Amniotic epithelial cell (primary cell): ENCODE results near the gene ZNF346.

Source experiments
- DNase-seq: peaks from one replicate; pipeline ENCODE4 v3.0.0-alpha.2; 2010; ENCODE audit warnings: low read depth

The ZNF346 gene

GRCh38 chr5:177070536-177071191 is 48.2 kb downstream of the ZNF346 start:
- DNase-seq: no peak

GRCh38 chr5:177071666-177072385 is 49.3 kb downstream of the ZNF346 start:
- DNase-seq: peak; percentile 77

GRCh38 chr5:177077335-177077734 is 54.8 kb downstream of the ZNF346 start:
- peak; percentile 16 for DNase-seq

GRCh38 chr5:177079606-177080005 is 57.1 kb downstream of the ZNF346 start:
- DNase-seq: no peak

DNA sequence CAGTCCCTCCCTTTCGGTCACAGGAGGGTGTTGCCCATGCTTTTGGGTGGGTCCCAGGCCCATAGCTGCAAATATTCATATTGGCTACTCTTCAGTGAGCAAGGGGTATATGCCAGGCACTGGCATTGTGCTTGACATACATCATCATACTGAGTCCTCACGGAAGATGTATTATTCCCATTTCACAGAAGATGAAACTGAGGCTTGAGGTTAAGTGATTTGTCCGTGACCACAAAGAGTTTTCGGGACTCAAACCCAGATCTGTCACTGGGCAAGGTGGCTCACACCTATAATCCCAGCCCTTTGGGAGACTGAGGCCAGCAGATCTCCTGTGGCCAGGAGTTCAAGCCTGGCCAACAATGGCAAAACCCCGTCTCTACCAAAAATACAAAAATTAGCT is 57.8 kb downstream of the ZNF346 start:
- no peak for DNase-seq

- no peak for DNase-seq
Observed at GRCh38 chr5:177081859-177082258, 59.4 kb downstream of the ZNF346 start.

GRCh38 chr5:177083357-177083756 is 60.9 kb downstream of the ZNF346 start:
- DNase-seq: no peak

DNA sequence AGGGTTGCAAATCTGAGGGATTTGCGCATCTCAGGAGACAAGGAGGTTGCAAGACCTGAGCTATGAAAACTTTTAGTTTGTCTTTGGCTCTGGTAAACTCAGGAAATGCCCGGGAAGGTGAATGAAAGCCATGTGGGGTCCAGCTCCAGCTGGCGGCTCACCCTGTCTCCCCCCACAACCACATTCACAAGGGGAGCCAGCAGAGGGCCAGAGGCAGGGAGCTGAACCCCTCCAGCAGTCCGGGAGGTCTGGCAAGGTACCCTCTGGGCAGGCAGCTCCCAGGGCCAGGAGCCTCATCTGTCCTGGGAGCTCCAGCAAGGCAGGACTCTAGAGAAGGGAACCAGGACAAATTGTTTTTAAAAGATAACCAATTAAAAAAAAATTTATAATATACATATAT is 61.7 kb downstream of the ZNF346 start:
- DNase-seq: no peak

DNA sequence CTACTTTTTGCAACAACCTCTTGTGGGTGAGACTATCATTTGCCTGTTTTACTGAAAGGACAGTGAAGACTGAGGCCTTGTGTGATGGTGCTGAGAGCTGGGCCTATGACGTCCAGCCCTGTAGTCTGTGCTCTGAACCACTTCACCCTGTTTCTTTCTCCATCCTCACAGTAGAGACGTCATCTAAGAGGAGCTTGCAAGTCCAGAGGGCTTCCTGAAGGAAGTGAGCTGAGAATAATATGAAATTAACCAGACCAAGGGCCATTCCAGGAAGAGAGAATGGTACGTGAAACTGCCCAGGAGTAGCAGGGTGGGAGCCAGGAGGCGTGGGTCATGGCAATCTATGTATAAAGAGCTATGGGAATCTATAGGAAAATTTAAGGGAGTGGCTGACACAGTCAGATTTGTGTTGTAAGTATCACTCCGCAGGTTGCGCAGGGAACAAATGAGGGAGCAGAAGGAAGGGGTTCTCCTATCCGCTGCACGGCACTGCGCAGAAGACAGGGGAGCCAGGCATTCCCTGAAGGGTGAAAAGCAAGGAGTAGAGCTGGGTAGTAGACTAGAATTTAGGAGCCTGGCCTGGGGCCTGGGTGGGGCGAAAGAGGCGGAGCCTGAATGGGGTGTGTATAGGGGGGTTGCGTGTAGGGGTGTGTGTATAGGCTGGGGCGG is 63.6 kb downstream of the ZNF346 start:
- DNase-seq: peak; percentile 34

DNA sequence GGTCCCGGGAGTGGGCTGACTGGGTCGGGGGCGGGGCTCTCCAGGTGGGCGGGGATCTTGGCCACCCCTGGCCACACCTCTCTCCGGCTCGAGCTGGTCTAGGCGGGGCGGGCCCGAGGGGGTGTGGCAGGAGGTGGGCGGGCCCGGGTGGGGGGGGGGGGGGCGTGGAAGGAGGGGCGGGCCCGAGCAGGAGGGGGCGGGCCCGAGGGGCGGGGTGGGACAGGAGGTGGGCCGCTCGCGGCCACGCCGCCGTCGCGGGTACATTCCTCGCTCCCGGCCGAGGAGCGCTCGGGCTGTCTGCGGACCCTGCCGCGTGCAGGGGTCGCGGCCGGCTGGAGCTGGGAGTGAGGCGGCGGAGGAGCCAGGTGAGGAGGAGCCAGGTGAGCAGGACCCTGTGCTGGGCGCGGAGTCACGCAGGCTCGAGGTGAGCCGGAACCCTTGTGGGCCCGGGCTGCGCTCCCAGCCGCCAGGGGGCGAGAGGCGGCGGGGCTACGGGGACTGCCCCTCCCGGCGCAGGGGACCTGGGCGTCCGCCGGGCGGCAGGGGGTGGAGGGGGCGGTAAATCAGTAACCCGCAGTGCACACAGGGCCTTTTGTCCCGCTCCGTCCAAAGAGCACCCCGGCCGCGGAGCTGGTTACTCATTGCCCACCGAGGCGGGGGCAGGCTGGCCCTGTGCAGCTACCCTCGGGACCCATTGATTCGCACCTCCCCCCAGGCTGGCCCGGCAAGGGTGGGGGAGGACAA is 64.3 kb downstream of the ZNF346 start, which contains the start of gene FGFR4:
Gene FGFR4, plus strand, starts transcription at position 262 of the 744 bp plus-strand sequence. CDS start 2,688 bp downstream, outside the sequence.
- DNase-seq: peak; percentile 43

DNA sequence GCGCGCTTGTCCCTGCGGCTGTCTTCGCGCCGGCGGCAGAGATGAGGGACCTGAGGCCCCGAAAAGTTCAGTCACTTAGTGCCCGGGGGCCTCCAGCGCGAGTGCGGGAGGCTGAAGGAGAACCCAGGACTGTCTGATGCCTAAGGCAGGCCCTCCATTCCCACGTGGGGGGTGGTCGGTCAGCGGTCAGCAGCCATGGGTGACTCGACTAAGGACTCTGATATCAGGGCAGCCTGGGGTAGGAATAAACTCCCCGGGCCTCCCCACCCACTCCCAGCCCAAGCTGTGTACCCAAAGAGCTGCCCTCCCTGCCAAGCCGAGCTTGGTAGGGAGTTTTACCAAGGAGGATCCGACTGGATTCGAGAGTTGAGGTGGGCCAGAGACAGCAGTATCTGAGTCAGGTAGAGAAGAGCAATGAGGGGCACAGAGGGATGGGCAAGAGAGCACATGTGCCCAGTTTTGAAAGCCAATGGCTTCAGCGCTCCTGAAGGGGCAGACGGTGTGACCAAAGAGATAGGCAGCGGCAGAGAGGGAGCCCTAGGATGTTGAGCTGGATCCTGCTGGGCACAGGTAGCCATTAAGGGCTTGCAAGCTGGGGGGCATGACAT is 65.0 kb downstream of the ZNF346 start:
- no peak for DNase-seq

DNA sequence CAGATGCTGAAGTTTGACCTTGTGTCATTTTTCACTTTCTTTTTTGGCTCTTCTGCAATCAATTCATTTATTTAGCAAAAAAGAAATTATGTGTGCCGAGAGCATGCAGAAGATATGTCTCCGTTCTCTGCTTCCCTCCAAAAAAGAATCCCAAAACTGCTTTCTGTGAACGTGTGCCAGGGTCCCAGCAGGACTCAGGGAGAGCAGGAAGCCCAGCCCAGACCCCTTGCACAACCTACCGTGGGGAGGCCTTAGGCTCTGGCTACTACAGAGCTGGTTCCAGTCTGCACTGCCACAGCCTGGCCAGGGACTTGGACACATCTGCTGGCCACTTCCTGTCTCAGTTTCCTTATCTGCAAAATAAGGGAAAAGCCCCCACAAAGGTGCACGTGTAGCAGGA is 66.6 kb downstream of the ZNF346 start:
- DNase-seq: no peak

DNA sequence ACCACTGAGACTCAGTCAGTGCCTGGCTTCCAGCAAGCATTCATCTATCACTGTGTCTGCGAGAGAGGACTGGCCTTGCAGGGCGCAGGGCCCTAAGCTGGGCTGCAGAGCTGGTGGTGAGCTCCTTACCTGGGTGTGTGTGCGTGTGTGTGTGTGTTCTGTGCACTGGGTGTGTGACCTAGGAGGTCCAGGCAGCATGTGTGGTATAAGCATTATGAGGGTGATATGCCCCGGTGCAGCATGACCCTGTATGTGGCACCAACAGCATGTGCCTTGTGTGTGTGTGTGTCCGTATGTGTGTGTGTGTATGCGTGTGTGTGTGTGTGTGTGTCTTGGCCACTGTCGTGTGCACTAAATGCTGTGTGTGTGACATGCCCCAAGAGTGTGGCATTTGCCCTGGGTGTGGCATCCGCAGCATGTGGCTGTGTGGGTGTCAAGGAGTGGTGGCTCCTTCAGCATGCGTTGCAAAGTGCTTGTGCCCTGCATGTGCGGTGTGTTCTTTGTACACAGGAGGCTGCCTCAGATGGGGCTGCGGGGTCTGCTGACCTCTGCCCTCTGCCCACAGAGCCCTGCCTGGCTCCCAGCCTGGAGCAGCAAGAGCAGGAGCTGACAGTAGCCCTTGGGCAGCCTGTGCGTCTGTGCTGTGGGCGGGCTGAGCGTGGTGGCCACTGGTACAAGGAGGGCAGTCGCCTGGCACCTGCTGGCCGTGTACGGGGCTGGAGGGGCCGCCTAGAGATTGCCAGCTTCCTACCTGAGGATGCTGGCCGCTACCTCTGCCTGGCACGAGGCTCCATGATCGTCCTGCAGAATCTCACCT is 67.5 kb downstream of the ZNF346 start:
- DNase-seq: no peak

DNA sequence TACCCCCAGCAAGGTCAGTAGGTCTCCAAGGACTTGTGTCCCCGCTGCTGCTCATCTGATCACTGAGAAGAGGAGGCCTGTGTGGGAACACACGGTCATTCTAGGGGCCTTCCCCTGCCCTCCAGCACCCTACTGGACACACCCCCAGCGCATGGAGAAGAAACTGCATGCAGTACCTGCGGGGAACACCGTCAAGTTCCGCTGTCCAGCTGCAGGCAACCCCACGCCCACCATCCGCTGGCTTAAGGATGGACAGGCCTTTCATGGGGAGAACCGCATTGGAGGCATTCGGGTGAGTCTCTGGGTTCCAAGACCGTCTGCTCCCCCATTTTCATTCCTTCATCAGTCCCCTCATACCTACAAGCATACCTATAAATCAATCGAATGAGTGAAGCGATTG is 68.3 kb downstream of the ZNF346 start:
- DNase-seq: no peak

DNA sequence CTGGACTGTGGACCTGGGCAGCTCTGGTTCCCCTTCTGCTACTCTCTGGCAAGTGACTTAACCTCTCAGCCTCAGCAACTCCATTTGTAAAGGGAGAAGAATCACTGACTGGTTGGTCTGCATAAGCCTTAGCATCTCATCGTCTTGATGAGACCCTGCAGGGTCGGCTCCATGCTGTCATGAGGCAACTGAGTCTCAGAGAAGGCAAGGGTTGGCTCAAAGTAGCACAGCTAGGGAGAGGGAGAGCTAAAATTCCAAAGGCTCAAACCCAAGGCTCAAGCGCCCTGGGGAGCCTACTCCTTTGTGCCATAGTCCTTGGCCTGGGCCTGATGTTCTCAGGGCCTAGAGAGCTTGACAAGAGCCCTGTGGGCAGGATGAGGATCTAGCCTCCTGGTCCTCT is 68.7 kb downstream of the ZNF346 start:
- no peak for DNase-seq

DNA sequence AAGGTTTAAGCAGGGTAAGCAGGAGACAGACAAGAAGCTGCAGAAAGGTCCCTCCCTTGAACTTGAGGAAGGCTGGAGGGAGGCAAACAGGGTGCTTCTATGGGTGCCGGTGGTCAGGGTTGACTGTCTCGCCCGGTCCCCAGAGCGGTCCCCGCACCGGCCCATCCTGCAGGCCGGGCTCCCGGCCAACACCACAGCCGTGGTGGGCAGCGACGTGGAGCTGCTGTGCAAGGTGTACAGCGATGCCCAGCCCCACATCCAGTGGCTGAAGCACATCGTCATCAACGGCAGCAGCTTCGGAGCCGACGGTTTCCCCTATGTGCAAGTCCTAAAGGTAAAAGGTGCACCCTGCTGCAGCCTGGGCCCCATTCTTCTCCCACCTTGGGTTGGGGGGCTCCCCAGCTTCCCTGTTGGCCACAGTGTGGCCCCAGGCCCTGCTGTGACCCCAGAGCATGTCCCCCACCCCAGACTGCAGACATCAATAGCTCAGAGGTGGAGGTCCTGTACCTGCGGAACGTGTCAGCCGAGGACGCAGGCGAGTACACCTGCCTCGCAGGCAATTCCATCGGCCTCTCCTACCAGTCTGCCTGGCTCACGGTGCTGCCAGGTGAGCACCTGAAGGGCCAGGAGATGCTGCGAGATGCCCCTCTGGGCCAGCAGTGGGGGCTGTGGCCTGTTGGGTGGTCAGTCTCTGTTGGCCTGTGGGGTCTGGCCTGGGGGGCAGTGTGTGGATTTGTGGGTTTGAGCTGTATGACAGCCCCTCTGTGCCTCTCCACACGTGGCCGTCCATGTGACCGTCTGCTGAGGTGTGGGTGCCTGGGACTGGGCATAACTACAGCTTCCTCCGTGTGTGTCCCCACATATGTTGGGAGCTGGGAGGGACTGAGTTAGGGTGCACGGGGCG is 69.9 kb downstream of the ZNF346 start:
- no peak for DNase-seq

DNA sequence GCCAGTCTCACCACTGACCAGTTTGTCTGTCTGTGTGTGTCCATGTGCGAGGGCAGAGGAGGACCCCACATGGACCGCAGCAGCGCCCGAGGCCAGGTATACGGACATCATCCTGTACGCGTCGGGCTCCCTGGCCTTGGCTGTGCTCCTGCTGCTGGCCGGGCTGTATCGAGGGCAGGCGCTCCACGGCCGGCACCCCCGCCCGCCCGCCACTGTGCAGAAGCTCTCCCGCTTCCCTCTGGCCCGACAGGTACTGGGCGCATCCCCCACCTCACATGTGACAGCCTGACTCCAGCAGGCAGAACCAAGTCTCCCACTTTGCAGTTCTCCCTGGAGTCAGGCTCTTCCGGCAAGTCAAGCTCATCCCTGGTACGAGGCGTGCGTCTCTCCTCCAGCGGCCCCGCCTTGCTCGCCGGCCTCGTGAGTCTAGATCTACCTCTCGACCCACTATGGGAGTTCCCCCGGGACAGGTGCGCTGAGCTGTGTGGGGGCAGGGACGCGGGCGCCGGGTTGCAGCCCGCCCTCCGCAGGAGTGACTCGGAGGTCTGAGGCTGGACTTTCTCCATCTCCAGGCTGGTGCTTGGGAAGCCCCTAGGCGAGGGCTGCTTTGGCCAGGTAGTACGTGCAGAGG is 70.7 kb downstream of the ZNF346 start:
- DNase-seq: no peak

- DNase-seq: no peak
Observed at GRCh38 chr5:177093803-177094202, 71.3 kb downstream of the ZNF346 start.

- DNase-seq: peak; percentile 69
Observed at GRCh38 chr5:177094224-177095087, 72.0 kb downstream of the ZNF346 start.
